Measurements from ENCODE around the gene HNRNPUL2.

HNRNPUL2 gene

DNA sequence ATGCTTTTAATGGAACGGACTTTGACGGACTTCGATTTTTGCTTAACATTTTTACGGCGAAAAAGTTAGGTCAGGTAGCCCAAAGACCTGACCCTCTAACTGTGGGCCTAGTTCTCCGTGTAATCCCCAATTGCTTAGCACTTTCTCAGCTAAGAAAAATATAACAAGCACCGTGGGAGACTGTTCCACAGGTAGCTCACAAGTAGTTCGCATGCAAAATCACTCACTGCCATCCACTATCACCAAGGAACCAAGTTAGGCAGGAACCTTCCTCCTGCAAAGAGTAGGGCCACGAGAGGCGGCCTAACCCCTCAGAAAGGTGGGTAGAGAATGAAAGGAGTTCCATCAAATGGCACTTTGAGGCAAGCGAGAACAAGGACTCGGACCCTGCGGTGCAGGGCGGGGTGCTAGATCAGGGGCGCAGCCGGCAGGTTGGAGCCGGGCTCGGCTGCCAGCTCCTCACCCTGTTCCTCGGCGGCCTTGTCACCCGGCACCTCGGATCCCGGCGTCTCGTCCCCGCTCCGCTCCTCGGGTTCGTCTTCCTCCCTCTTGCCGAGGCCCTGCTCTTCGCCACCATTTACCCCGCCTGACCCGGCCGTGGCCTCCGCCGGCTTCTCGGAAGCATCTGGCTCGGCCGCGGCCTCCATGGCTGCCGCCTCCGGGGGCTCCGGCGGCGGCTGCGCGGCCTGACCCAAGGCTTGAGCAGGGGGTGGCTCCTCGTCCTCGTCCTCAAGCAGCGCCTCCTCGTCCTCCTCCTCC, 922 bp downstream of the HNRNPUL2 start:
- Histone ChIP-seq H3K4me3 (ENCODE audit: extremely low read depth, insufficient read depth, low read length, poor library complexity, severe bottlenecking) (peak overlapping the region; percentile 98), H3K4me1 (ENCODE audit: control insufficient read depth, insufficient read depth, low read length, poor library complexity, severe bottlenecking) (peaks cover 9% of the 10 kb centered on the region), H3K9me3 (ENCODE audit: control insufficient read depth, low read length) (no peaks in the 10 kb centered on the region), H3K36me3 (ENCODE audit: control insufficient read depth, insufficient read depth, low read length) (peaks cover 52% of the 10 kb centered on the region), H3K27ac (ENCODE audit: low read depth, low read length, severe bottlenecking) (peak overlapping the region; percentile 98)
- WGBS, 2 experiments (ENCODE audit: insufficient coverage in 2 of 2): 0 to 1% methylated on average over 46 to 48 of the region's 51 CpGs

DNA sequence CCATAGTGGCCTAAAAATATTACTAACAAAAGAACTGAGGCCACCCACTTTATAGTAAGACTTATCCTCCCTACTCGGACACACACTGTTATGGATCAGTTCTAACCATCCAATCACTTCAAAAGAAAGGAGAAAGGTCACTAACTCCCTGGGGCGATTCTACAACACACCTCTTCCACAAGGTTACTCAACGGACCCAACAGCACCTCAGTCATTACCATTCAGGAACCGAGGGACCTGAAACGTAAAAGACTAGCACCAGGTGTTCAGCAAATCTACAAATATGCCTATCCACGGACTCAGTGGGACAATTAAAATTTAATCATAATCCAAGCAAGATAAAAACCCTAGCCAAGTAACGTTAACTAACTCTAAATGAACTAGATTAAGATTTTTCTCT, 1.6 kb downstream of the HNRNPUL2 start:
- no peaks in the 10 kb centered on the region for H3K9me3 ChIP-seq (ENCODE audit: control insufficient read depth, low read length)
- 0% methylated on average over 6 of the region's 7 CpGs for WGBS, 2 experiments (ENCODE audit: insufficient coverage in 2 of 2)
- peaks cover 54% of the 10 kb centered on the region for H3K36me3 ChIP-seq (ENCODE audit: control insufficient read depth, insufficient read depth, low read length)
- peaks cover 9% of the 10 kb centered on the region for H3K4me1 ChIP-seq (ENCODE audit: control insufficient read depth, insufficient read depth, low read length, poor library complexity, severe bottlenecking)
- H3K27ac ChIP-seq (ENCODE audit: low read depth, low read length, severe bottlenecking): peak overlapping the region; percentile 98
- H3K4me3 ChIP-seq (ENCODE audit: extremely low read depth, insufficient read depth, low read length, poor library complexity, severe bottlenecking): peak overlapping the region; percentile 98

DNA sequence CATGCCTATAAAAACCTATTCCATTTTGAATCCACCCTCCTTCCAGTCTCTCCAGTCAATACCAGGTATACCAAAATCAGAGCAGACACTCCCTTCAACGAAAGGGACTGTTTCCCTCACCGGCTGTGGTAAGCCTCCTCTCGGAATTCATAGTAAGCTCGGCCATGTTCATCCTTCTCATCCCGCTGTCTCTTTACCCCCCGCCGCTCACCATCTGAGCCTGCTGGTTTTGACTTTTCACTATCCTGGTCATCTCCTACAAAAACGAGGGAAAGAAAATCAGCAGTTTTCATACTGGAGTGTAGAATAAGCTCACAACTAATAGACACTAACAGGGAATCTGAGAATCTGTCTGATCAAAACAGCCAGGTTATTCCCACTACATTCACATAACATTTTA, 3.1 kb downstream of the HNRNPUL2 start:
- peaks cover 61% of the 10 kb centered on the region for H3K36me3 ChIP-seq (ENCODE audit: control insufficient read depth, insufficient read depth, low read length)
- H3K4me1 ChIP-seq (ENCODE audit: control insufficient read depth, insufficient read depth, low read length, poor library complexity, severe bottlenecking): peaks cover 5% of the 10 kb centered on the region
- H3K27ac ChIP-seq (ENCODE audit: low read depth, low read length, severe bottlenecking): no peak overlapping the region
- WGBS, 2 experiments (ENCODE audit: insufficient coverage in 2 of 2): 82 to 96% methylated on average over 5 of the region's 8 CpGs
- H3K4me3 ChIP-seq (ENCODE audit: extremely low read depth, insufficient read depth, low read length, poor library complexity, severe bottlenecking): no peak overlapping the region
- no peaks in the 10 kb centered on the region for H3K9me3 ChIP-seq (ENCODE audit: control insufficient read depth, low read length)

DNA sequence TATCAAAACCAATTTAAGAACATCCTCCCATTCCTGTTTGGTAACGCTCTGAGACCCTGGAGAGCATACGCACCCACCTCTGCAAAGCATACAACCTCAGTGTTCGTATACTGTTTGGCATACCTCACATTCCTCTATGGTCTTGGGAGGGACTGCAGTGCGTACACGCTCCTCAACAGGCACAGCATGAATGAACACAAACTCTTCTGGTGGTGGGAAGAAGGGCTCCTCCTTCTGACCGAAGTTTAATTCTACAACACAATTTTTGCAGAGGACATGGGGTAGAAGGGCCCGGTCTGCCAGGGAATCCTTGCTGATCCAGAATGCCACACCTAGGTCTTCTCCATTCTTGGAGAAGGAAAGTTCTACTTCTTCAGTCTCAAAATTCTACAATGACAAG, 5.3 kb downstream of the HNRNPUL2 start:
- Histone ChIP-seq H3K27ac (ENCODE audit: low read depth, low read length, severe bottlenecking) (peak overlapping the region; percentile 73), H3K36me3 (ENCODE audit: control insufficient read depth, insufficient read depth, low read length) (peaks cover 82% of the 10 kb centered on the region), H3K4me3 (ENCODE audit: extremely low read depth, insufficient read depth, low read length, poor library complexity, severe bottlenecking) (no peak overlapping the region), H3K4me1 (ENCODE audit: control insufficient read depth, insufficient read depth, low read length, poor library complexity, severe bottlenecking) (peaks cover 5% of the 10 kb centered on the region), H3K9me3 (ENCODE audit: control insufficient read depth, low read length) (no peaks in the 10 kb centered on the region)
- 83 to 86% methylated on average over 3 to 4 of the region's 7 CpGs for WGBS, 2 experiments (ENCODE audit: insufficient coverage in 2 of 2)

DNA sequence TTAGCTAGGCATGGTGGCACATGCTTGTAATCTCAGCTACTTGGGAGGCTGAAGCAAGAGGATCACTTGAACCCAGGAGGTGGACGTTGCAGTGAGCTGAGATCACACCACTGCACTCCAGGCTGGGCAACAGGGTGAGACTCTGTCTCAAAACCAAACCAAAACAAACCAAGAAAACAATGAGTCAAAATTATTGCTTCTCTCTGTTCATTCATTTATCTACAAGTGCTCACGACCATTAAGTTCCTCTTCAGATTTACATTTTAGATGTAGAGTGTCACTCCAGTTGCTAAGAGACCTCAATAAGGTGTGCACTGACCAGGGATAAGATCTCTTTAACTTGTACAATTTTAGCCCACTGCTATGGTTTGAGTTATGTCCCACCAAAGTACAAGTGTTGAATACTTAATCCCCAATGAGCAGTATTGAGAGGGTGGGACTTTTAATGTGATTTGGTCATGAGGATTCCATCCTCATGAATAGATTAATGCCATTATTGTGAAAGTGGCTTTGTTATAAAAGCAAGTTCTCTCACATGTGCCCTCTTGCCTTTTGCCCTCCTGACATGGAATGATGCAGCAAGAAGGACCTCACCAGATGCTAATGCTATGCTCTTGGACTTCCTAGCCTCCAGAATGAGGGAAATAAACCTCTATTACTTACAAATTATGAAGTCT, 7.8 kb downstream of the HNRNPUL2 start:
- Histone ChIP-seq H3K27ac (ENCODE audit: low read depth, low read length, severe bottlenecking) (no peak overlapping the region), H3K36me3 (ENCODE audit: control insufficient read depth, insufficient read depth, low read length) (peaks cover 95% of the 10 kb centered on the region), H3K4me1 (ENCODE audit: control insufficient read depth, insufficient read depth, low read length, poor library complexity, severe bottlenecking) (peaks cover 5% of the 10 kb centered on the region), H3K9me3 (ENCODE audit: control insufficient read depth, low read length) (no peaks in the 10 kb centered on the region), H3K4me3 (ENCODE audit: extremely low read depth, insufficient read depth, low read length, poor library complexity, severe bottlenecking) (no peak overlapping the region)
- 71 to 100% methylated on average over 1 to 2 of the region's 2 CpGs for WGBS, 2 experiments (ENCODE audit: insufficient coverage in 2 of 2)

DNA sequence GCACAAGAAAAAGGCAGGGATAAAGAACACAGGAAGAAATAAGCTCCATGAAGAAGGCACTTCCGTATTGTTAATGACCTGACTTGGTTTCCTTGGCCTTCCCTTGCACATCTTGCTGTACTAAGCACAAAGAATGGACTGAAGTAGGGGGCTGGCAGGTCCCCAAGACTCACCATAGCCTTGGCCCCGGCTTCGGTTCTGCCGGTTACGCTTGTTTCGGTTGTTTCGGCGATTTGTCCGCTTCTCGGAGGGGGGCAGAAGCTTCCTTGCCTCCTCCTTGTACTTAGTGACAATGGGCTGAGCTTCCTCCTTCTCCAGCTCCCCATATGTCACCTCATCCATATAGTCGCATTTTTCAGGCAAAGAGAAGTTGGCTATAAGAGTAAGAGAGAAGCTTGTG, 10.4 kb downstream of the HNRNPUL2 start:
- Histone ChIP-seq H3K36me3 (ENCODE audit: control insufficient read depth, insufficient read depth, low read length) (peaks cover 99% of the 10 kb centered on the region), H3K27ac (ENCODE audit: low read depth, low read length, severe bottlenecking) (no peak overlapping the region), H3K4me3 (ENCODE audit: extremely low read depth, insufficient read depth, low read length, poor library complexity, severe bottlenecking) (no peak overlapping the region), H3K9me3 (ENCODE audit: control insufficient read depth, low read length) (no peaks in the 10 kb centered on the region), H3K4me1 (ENCODE audit: control insufficient read depth, insufficient read depth, low read length, poor library complexity, severe bottlenecking) (no peaks in the 10 kb centered on the region)
- WGBS, 2 experiments (ENCODE audit: insufficient coverage in 2 of 2): 94 to 99% methylated on average over 6 to 10 of the region's 11 CpGs

DNA sequence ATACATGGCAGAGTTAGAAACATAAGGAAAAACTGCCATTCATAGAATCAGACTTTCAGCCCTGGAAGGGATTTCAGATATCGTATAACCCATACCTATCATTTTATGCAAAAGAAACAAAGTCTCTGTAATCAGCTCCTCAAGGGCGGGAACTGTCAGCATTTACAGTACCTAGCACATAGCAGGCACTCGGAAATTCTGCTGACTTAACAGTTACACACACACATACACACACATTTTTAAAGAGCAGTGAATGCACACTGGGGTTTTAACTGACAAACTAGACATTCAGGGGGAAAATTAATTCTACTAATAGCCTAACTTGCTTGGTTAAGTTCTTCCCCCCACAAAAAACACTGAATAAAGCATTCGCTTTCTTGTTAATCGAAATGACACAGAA, 11.1 kb downstream of the HNRNPUL2 start:
- Histone ChIP-seq H3K4me1 (ENCODE audit: control insufficient read depth, insufficient read depth, low read length, poor library complexity, severe bottlenecking) (no peaks in the 10 kb centered on the region), H3K27ac (ENCODE audit: low read depth, low read length, severe bottlenecking) (no peak overlapping the region), H3K4me3 (ENCODE audit: extremely low read depth, insufficient read depth, low read length, poor library complexity, severe bottlenecking) (no peak overlapping the region), H3K9me3 (ENCODE audit: control insufficient read depth, low read length) (no peaks in the 10 kb centered on the region), H3K36me3 (ENCODE audit: control insufficient read depth, insufficient read depth, low read length) (peaks cover 99% of the 10 kb centered on the region)
- 94 to 95% methylated on average over 2 to 4 of the region's 5 CpGs for WGBS, 2 experiments (ENCODE audit: insufficient coverage in 2 of 2)

DNA sequence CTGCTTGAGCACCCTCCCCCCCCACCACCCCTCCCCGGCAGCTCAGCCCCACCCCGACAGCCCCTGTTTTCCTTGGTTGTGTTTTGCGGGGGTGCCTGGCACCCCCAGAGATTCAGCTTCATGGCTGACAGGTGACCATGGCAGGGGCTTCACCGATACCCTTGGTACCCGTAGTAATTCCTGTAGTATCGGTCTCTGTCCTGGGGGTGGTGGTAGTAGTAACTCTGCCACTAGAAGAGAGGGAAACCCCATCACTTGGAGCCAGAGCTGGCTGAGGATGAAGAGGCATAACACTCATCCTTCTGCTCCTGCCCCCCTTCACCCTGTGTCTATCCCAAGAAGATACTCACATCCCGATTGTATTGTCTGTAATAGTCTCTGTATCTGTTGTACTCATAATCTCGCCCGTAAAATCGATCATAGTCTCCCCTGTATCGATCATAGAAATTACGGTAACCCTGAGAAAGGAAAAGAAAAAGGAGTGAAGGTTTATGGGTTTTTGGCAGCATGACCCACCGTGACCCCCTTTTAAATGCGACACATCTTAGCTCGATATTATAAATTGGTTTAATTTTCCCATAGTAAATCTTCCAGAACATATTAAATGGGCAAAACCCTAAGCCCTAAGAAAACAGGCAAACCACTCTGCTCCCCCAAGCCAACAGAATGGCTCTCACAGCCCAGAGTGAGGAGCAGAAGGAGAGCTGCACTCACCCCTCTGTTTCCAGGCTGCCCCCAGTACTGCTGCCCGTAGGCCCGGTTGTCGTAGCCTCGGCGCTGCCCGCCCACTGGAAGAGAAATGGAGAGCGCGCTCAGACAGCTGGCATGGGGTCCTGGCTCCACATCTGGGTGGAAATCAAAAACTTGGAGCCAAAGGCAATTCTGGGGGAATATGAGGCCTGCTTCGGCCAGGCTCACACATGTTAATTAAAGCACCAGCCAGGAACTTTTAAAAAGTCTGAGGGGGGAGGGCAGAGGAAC, 11.8 kb downstream of the HNRNPUL2 start:
- H3K27ac ChIP-seq (ENCODE audit: low read depth, low read length, severe bottlenecking): no peak overlapping the region
- peaks cover 99% of the 10 kb centered on the region for H3K36me3 ChIP-seq (ENCODE audit: control insufficient read depth, insufficient read depth, low read length)
- no peaks in the 10 kb centered on the region for H3K4me1 ChIP-seq (ENCODE audit: control insufficient read depth, insufficient read depth, low read length, poor library complexity, severe bottlenecking)
- WGBS, 2 experiments (ENCODE audit: insufficient coverage in 2 of 2): 98% methylated on average over 14 to 18 of the region's 24 CpGs
- no peak overlapping the region for H3K4me3 ChIP-seq (ENCODE audit: extremely low read depth, insufficient read depth, low read length, poor library complexity, severe bottlenecking)
- no peaks in the 10 kb centered on the region for H3K9me3 ChIP-seq (ENCODE audit: control insufficient read depth, low read length)

DNA sequence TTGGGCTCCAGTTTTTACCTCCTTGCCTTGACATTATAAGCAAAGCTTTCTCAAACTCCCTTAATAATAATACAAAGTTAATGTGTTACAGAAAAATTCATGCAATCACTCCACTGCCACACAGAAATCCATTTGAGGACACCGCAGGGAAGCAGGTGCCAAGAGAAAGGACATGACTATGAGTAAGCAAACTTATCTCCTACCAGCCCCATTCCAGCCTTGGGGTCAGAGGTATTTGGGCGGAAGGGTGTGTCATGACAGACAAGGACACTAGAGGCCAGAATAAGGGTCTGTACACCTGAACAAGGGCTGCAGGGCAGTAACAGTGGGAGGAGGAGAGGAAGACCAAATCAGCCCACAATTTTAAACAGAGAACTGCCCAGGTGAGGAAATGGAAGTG, 13.9 kb downstream of the HNRNPUL2 start:
- no peak overlapping the region for H3K27ac ChIP-seq (ENCODE audit: low read depth, low read length, severe bottlenecking)
- no peaks in the 10 kb centered on the region for H3K4me1 ChIP-seq (ENCODE audit: control insufficient read depth, insufficient read depth, low read length, poor library complexity, severe bottlenecking)
- no peaks in the 10 kb centered on the region for H3K9me3 ChIP-seq (ENCODE audit: control insufficient read depth, low read length)
- peaks cover 88% of the 10 kb centered on the region for H3K36me3 ChIP-seq (ENCODE audit: control insufficient read depth, insufficient read depth, low read length)
- H3K4me3 ChIP-seq (ENCODE audit: extremely low read depth, insufficient read depth, low read length, poor library complexity, severe bottlenecking): no peak overlapping the region
- WGBS, 2 experiments (ENCODE audit: insufficient coverage in 2 of 2): no CpG with 5 or more reads among the region's 2 CpGs

DNA sequence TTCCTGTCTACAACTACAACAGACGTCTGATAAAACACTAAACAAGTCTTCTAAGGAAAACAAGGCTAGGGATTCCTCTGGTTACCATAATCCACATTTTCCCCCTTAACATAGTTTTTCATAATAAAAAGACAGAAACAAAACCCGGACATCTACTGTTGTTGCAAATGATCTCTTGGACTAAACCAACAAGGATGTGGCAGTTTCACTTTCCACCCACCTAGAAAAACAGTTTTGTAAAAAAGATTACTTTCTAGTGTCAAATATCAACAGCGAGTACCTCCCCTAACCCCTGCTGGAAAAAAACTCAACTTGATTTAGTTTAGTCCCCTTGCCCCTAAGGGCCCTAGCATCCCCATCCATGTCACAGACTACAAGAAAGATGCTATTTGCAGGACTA, 14.4 kb downstream of the HNRNPUL2 start:
- WGBS, 2 experiments (ENCODE audit: insufficient coverage in 2 of 2): 93 to 95% methylated on average over 3 of the region's 3 CpGs
- Histone ChIP-seq H3K9me3 (ENCODE audit: control insufficient read depth, low read length) (no peaks in the 10 kb centered on the region), H3K36me3 (ENCODE audit: control insufficient read depth, insufficient read depth, low read length) (peaks cover 88% of the 10 kb centered on the region), H3K4me3 (ENCODE audit: extremely low read depth, insufficient read depth, low read length, poor library complexity, severe bottlenecking) (no peak overlapping the region), H3K4me1 (ENCODE audit: control insufficient read depth, insufficient read depth, low read length, poor library complexity, severe bottlenecking) (no peaks in the 10 kb centered on the region), H3K27ac (ENCODE audit: low read depth, low read length, severe bottlenecking) (no peak overlapping the region)

Measured in mesodermal cell (in vitro differentiated cells).